DOHH2 (cell line): ENCODE measurements around the gene FERMT1.

Experiments used
- H3F3A ChIP-seq: fragments of 200-600 bp; sonication (generic), shearing (Covaris generic); 2 replicates; pipeline ENCODE4 v1.6.0; 2016; ENCODE audit warnings: antibody characterized with exemption, mild to moderate bottlenecking; ENCODE audit not compliant: control insufficient read depth, insufficient read depth
- H3K27ac ChIP-seq: fragments of 200-600 bp; sonication (generic); 2 replicates; pipeline ENCODE4 v1.5.1; 2014; ENCODE audit warnings: low read depth, mild to moderate bottlenecking, low read length, moderate library complexity
- H3K27me3 ChIP-seq: fragments of 200-600 bp; sonication (generic); 2 replicates; pipeline ENCODE4 v1.6.1; 2014; ENCODE audit warnings: mild to moderate bottlenecking, low read length, mixed read lengths; ENCODE audit not compliant: control insufficient read depth
- H3K36me3 ChIP-seq: fragments of 200-600 bp; sonication (generic); 2 replicates; pipeline ENCODE4 v1.6.1; 2014; ENCODE audit warnings: mild to moderate bottlenecking, low read length, moderate library complexity, mixed read lengths; ENCODE audit not compliant: control insufficient read depth
- H3K4me1 ChIP-seq: fragments of 200-600 bp; sonication (generic); 2 replicates; pipeline ENCODE4 v1.6.1; 2014; ENCODE audit warnings: mild to moderate bottlenecking, low read length, mixed read lengths; ENCODE audit not compliant: control insufficient read depth
- H3K4me2 ChIP-seq: fragments of 200-600 bp; sonication (generic); 2 replicates; pipeline ENCODE4 v1.6.0; 2014; ENCODE audit warnings: mild to moderate bottlenecking, low read length, moderate library complexity
- H3K4me3 ChIP-seq: fragments of 200-600 bp; sonication (generic); 2 replicates; pipeline ENCODE4 v1.5.1; 2014; ENCODE audit warnings: mild to moderate bottlenecking, low read length, mixed read lengths
- H3K79me2 ChIP-seq: fragments of 200-600 bp; sonication (generic); 2 replicates; pipeline ENCODE4 v1.6.1; 2014; ENCODE audit warnings: mild to moderate bottlenecking, low read length, mixed read lengths; ENCODE audit not compliant: control insufficient read depth
- H3K9me2 ChIP-seq: fragments of 200-600 bp; sonication (generic); replicated peaks from 2 replicates; pipeline ENCODE4 v1.6.1; 2014; ENCODE audit warnings: mild to moderate bottlenecking, low read length, mixed read lengths; ENCODE audit not compliant: control insufficient read depth
- H3K9me3 ChIP-seq: fragments of 200-600 bp; sonication (generic); 2 replicates; pipeline ENCODE4 v1.6.1; 2014; ENCODE audit warnings: antibody characterized with exemption, low read length, mixed read lengths; ENCODE audit not compliant: control insufficient read depth, insufficient read depth
- H4K20me1 ChIP-seq: fragments of 200-600 bp; sonication (generic); 2 replicates; pipeline ENCODE4 v1.6.0; 2014; ENCODE audit warnings: low read depth, mild to moderate bottlenecking, antibody characterized with exemption, low read length, moderate library complexity; ENCODE audit not compliant: control insufficient read depth, insufficient read depth
- EZH2phosphoT487 ChIP-seq: fragments of 200-600 bp; sonication (generic); IDR thresholded peaks from 2 replicates; pipeline ENCODE4 v1.6.1; 2017; ENCODE audit warnings: borderline replicate concordance, mild to moderate bottlenecking, antibody characterized with exemption, low read length, moderate library complexity, mixed read lengths
- TF ChIP-seq, protein P1 (sequence below): fragments of 200-600 bp; sonication (generic); IDR thresholded peaks from one replicate; pipeline ENCODE4 v1.5.1; 2014; ENCODE audit warnings: antibody characterized with exemption, mild to moderate bottlenecking, low read depth, low read length; ENCODE audit not compliant: poor library complexity, severe bottlenecking

Gene FERMT1

DNA sequence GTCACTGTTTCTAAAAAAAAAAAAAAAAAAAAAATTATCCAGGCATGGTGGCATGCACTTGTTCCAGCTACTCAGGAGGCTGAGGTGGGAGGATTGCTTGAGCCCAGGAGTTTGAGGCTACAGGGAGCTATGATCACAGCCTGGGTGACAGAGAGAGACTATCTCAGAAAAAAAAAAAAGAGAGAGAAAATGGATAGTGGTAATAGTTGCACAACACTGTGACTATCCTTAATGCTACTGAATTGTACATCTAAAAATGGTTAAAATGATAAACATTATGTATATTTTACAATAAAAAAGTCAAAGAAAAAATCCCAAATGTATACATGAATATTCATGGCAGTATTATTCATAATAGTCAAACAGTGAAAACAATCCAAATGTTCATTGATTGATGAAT lies 23.0 kb downstream of the FERMT1 start:
- H3K4me2 ChIP-seq: no peak overlapping the region
- no peaks in the 10 kb centered on the region for H3K36me3 ChIP-seq

DNA sequence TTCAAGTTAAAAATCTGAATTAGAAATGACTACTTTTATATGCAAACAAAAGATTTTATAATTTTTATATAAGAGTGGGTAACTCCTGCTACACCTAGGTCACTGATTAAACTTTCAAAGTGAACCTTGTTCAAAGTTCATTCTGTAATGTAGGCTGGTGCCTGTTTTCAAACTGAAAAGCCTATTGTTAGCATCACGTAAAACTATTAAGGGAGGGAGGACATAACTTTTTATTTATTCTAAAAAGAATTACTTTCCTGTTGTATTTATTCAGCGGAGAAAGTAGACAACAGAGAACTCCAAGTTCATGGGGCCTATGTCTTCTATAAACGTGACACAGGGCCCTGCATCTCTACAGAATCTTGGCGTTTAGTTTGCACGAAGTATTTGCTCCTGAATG lies 27.4 kb downstream of the FERMT1 start:
- no peaks in the 10 kb centered on the region for H3K9me2 ChIP-seq
- no peaks in the 10 kb centered on the region for H3K4me1 ChIP-seq
- H3K27ac ChIP-seq: no peak overlapping the region
- no peaks in the 10 kb centered on the region for H3K79me2 ChIP-seq
- no peak overlapping the region for H3K4me3 ChIP-seq
- no peak overlapping the region for H3K4me2 ChIP-seq
- H4K20me1 ChIP-seq: no peaks in the 10 kb centered on the region
- no peaks in the 10 kb centered on the region for H3K36me3 ChIP-seq
- TF ChIP-seq, protein P1, sequence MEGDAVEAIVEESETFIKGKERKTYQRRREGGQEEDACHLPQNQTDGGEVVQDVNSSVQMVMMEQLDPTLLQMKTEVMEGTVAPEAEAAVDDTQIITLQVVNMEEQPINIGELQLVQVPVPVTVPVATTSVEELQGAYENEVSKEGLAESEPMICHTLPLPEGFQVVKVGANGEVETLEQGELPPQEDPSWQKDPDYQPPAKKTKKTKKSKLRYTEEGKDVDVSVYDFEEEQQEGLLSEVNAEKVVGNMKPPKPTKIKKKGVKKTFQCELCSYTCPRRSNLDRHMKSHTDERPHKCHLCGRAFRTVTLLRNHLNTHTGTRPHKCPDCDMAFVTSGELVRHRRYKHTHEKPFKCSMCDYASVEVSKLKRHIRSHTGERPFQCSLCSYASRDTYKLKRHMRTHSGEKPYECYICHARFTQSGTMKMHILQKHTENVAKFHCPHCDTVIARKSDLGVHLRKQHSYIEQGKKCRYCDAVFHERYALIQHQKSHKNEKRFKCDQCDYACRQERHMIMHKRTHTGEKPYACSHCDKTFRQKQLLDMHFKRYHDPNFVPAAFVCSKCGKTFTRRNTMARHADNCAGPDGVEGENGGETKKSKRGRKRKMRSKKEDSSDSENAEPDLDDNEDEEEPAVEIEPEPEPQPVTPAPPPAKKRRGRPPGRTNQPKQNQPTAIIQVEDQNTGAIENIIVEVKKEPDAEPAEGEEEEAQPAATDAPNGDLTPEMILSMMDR: no peak
- no peak for TF ChIP-seq EZH2phosphoT487
- H3F3A ChIP-seq: no peaks in the 10 kb centered on the region
- 0 out of 2 replicates have a peak, but pooled peaks cover 3% of the 10 kb centered on the region for H3K27me3 ChIP-seq
- no peaks in the 10 kb centered on the region for H3K9me3 ChIP-seq

More for the DNA sequence above, 23.0 kb downstream of the FERMT1 start:
- Histone ChIP-seq H3K79me2 (no peaks in the 10 kb centered on the region), H3K4me1 (no peaks in the 10 kb centered on the region), H3F3A (no peaks in the 10 kb centered on the region), H4K20me1 (no peaks in the 10 kb centered on the region), H3K27ac (no peak overlapping the region), H3K9me3 (no peaks in the 10 kb centered on the region), H3K4me3 (no peak overlapping the region), H3K9me2 (no peaks in the 10 kb centered on the region), H3K27me3 (0 out of 2 replicates have a peak, but pooled peaks cover 3% of the 10 kb centered on the region)
- TF ChIP-seq, protein P1: no peak
- no peak for TF ChIP-seq EZH2phosphoT487

DNA sequence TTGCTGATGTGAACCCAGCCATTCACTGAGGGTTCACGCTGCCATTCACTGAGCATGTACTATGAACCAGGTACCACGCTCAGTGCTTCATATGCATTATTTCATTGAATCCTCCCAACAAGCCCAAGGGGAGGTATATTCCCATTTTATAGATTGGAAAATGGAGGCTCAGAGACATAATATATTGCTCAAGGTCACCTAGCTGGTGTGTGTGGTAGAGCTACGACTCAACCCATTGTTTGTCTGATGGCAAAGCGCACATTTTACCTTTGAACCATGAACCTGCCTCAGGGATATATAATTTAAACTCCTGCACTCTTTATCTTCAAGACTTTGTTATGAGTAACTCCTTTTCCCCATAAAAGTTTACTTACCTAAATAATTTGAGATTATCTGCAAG lies 28.3 kb downstream of the FERMT1 start:
- Histone ChIP-seq H4K20me1 (no peaks in the 10 kb centered on the region), H3K4me3 (no peak overlapping the region), H3K79me2 (no peaks in the 10 kb centered on the region), H3K27ac (no peak overlapping the region), H3F3A (no peaks in the 10 kb centered on the region), H3K27me3 (0 out of 2 replicates have a peak, but pooled peaks cover 3% of the 10 kb centered on the region), H3K4me1 (no peaks in the 10 kb centered on the region), H3K9me2 (no peaks in the 10 kb centered on the region), H3K36me3 (no peaks in the 10 kb centered on the region), H3K9me3 (no peaks in the 10 kb centered on the region), H3K4me2 (no peak overlapping the region)
- TF ChIP-seq, protein P1: no peak
- no peak for TF ChIP-seq EZH2phosphoT487
